Transverse colon (tissue), 3 donors: ENCODE measurements around the gene C1QTNF12.

Experiments
- CTCF ChIP-seq, 5 experiments: fragments of 200-600 bp in 3 of 5; fragments of 450-650 bp in 2 of 5; sonication (generic) in 3 of 5; IDR thresholded peaks; 1 replicate in 2 of 5; 2 replicates in 3 of 5; pipeline ENCODE4 v1.5.1; 2016 to 2017; ENCODE audit warnings: antibody characterized with exemption in 5 of 5, inconsistent platforms in 3 of 5, mild to moderate bottlenecking in 2 of 5, moderate library complexity in 1 of 5
- POLR2A ChIP-seq: fragments of 450-650 bp; IDR thresholded peaks from one replicate; pipeline ENCODE4 v1.6.1; 2016; ENCODE audit warnings: antibody characterized with exemption, mild to moderate bottlenecking, moderate library complexity

GRCh38 chr1:1274299-1274930, 27.9 kb upstream of the C1QTNF12 start:
- TF ChIP-seq POLR2A (no peak), CTCF (IDR thresholded peaks at IDR 0.05) (no peak)
